Panc1 (cell line): ENCODE results near the gene RBL1. TPM values are rescaled to one million over a fixed set of nuclear protein-coding genes. Genes with fewer than 3 reads are reported as not detected.

Source experiments
- ATAC-seq: fragments of 200-7000 bp; cut with Tn5 transposase; 2 replicates; pipeline ENCODE4 v1.9.1; 2020; ENCODE audit warnings: mild to moderate bottlenecking, moderate library complexity
- BruUV-seq: library from RNA; stranded (reverse); fragments of 400-500 nt; replicated peaks from 2 replicates; lab custom pipeline; 2021; lab: Mats Ljungman, UMichigan
- CTCF ChIA-PET: fragments of 300-600 bp; sonication (Branson Sonifier 250); formaldehyde crosslinking; loops from one replicate; lab custom pipeline; 2022; ENCODE audit warnings: antibody characterized with exemption; lab: Charles Lee
- POLR2A ChIA-PET: fragments of 300-600 bp; sonication (Branson Sonifier 250); formaldehyde crosslinking; loops from one replicate; lab custom pipeline; 2022; ENCODE audit warnings: antibody characterized with exemption; lab: Charles Lee
- DNase-seq: peaks from one replicate; pipeline ENCODE4 v3.0.0-alpha.2; 2010; ENCODE audit warnings: low read depth, low spot score
- H3K27ac ChIP-seq: 2 replicates; pipeline ENCODE4 v1.5.1; 2011; ENCODE audit warnings: mild to moderate bottlenecking, low read length, inconsistent platforms
- H3K27me3 ChIP-seq: fragments of 200-500 bp; sonication (Bioruptor generic); 2 replicates; pipeline ENCODE4 v1.6.0; 2014; ENCODE audit warnings: low read length, inconsistent platforms; ENCODE audit not compliant: control insufficient read depth, insufficient read depth
- H3K36me3 ChIP-seq: fragments of 200-500 bp; sonication (Bioruptor generic); 2 replicates; pipeline ENCODE4 v1.5.1; 2014; ENCODE audit warnings: inconsistent platforms, mild to moderate bottlenecking, low read length, moderate library complexity; ENCODE audit not compliant: control insufficient read depth, insufficient read depth
- H3K4me1 ChIP-seq: 2 replicates; pipeline ENCODE4 v1.5.1; 2011; ENCODE audit warnings: inconsistent platforms, mild to moderate bottlenecking, low read length, moderate library complexity; ENCODE audit not compliant: control insufficient read depth, insufficient read depth
- H3K4me3 ChIP-seq, 2 experiments: 2 replicates each; pipeline ENCODE4 v1.5.1; 2011 to 2012; ENCODE audit warnings: low read depth in 2 of 2, low read length in 2 of 2, mild to moderate bottlenecking in 2 of 2, inconsistent platforms in 1 of 2, moderate library complexity in 1 of 2
- H3K9me3 ChIP-seq: fragments of 200-500 bp; sonication (Bioruptor generic); 2 replicates; pipeline ENCODE4 v1.5.1; 2014; ENCODE audit warnings: low read depth, mild to moderate bottlenecking, inconsistent platforms, low read length, moderate library complexity; ENCODE audit not compliant: control insufficient read depth, insufficient read depth
- CTCF ChIP-seq: fragments of 450-650 bp; IDR thresholded peaks from 2 replicates; pipeline ENCODE4 v1.5.1; 2017; ENCODE audit warnings: mild to moderate bottlenecking
- POLR2AphosphoS5 ChIP-seq: IDR thresholded peaks from 2 replicates; pipeline ENCODE4 v1.6.1; 2012; ENCODE audit warnings: mild to moderate bottlenecking, low read depth, low read length, moderate library complexity
- REST ChIP-seq, 2 experiments: IDR thresholded peaks; 2 replicates each; pipeline ENCODE4 v1.6.1; 2011 to 2012; ENCODE audit warnings: low read depth in 2 of 2, control low read depth in 1 of 2, low read length in 1 of 2, mild to moderate bottlenecking in 1 of 2, moderate library complexity in 1 of 2; ENCODE audit not compliant: insufficient read depth in 1 of 2
- SIN3A ChIP-seq: IDR thresholded peaks from 2 replicates; pipeline ENCODE4 v1.6.1; 2012; ENCODE audit warnings: low read depth, mild to moderate bottlenecking, low read length, moderate library complexity, borderline replicate concordance; ENCODE audit not compliant: insufficient read depth
- TCF7L2 ChIP-seq: IDR thresholded peaks from 2 replicates; pipeline ENCODE4 v1.6.1; 2011; ENCODE audit warnings: mild to moderate bottlenecking, low read depth, low read length, inconsistent platforms
- in situ Hi-C: cut with HindIII; loops from 2 replicates; pipeline ENCODE4 v1.10.0; 2016; ENCODE audit warnings: low sequenced_read_pairs, low pct_unique_long_range_greater_than_20kb
- intact Hi-C: fragments of 100-400 bp; cut with micrococcal nuclease; formaldehyde crosslinking; loops from one replicate; pipeline ENCODE4 v1.10.0; 2022; ENCODE audit not compliant: unreplicated experiment
- total RNA-seq: library from RNA; stranded (reverse); gene quantifications from one replicate; pipeline ENCODE4 v1.2.1, GENCODE V29; 2021; ENCODE audit not compliant: unreplicated experiment

Gene RBL1
- total RNA-seq, 1 experiment from 2014 or later: 14.0 TPM

- intact Hi-C loops: no loop called here
- H3K4me1 ChIP-seq: no peaks in the 10 kb centered on the region
- no peak overlapping the region for H3K4me3 ChIP-seq
- no peaks in the 10 kb centered on the region for H3K36me3 ChIP-seq
- POLR2A ChIA-PET: no interaction called here
- CTCF ChIA-PET: no interaction called here
- H3K27ac ChIP-seq: no peak overlapping the region
- H3K9me3 ChIP-seq: no peaks in the 10 kb centered on the region
- in situ Hi-C loops: no loop called here
- TF ChIP-seq REST (IDR thresholded peaks at IDR 0.05; ENCODE audit: insufficient read depth in 1 of 2, low read depth in 2 of 2, low read length in 1 of 2) (no peak), TCF7L2 (no peak), CTCF (no peak), SIN3A (no peak), POLR2AphosphoS5 (no peak)
- ATAC-seq: no peak
- BruUV-seq: no TSS peak
- DNase-seq: no peak
- H3K27me3 ChIP-seq: no peaks in the 10 kb centered on the region
Measured at GRCh38 chr20:36989797-36990196, 106.0 kb downstream of the RBL1 start.

- Histone ChIP-seq H3K36me3 (no peaks in the 10 kb centered on the region), H3K4me3 (no peak overlapping the region), H3K4me1 (no peaks in the 10 kb centered on the region), H3K9me3 (no peaks in the 10 kb centered on the region), H3K27me3 (no peaks in the 10 kb centered on the region), H3K27ac (no peak overlapping the region)
- DNase-seq (no peak), ATAC-seq (no peak)
- in situ Hi-C loops (no loop called here), intact Hi-C loops (no loop called here)
- no TSS peak for BruUV-seq
- ChIA-PET POLR2A (no interaction called here), CTCF (no interaction called here)
- TF ChIP-seq REST (IDR thresholded peaks at IDR 0.05; ENCODE audit: insufficient read depth in 1 of 2, low read depth in 2 of 2, low read length in 1 of 2) (no peak), POLR2AphosphoS5 (no peak), TCF7L2 (no peak), SIN3A (no peak), CTCF (no peak)
Measured at GRCh38 chr20:36988494-36988966, 107.3 kb downstream of the RBL1 start.
